Left ventricle myocardium inferior (tissue), 1 donor: ENCODE results near the gene SENP1. TPM values are rescaled to one million over a fixed set of nuclear protein-coding genes. Genes with fewer than 3 reads are reported as not detected.

Experiments
- DNase-seq: peaks from one replicate; pipeline ENCODE4 v3.0.0-alpha.2; 2020
- H3K27ac ChIP-seq: fragments of 200-600 bp; replicated peaks from 2 replicates; pipeline ENCODE4 v1.8.0; 2021
- H3K27me3 ChIP-seq: fragments of 200-600 bp; 2 replicates; pipeline ENCODE4 v1.8.0; 2021; ENCODE audit warnings: low read depth
- H3K36me3 ChIP-seq: fragments of 200-600 bp; 2 replicates; pipeline ENCODE4 v1.8.0; 2021
- H3K4me1 ChIP-seq: fragments of 200-600 bp; 2 replicates; pipeline ENCODE4 v1.8.0; 2021
- H3K4me3 ChIP-seq: fragments of 200-600 bp; 2 replicates; pipeline ENCODE4 v1.8.0; 2021; ENCODE audit warnings: mild to moderate bottlenecking, moderate library complexity
- H3K9me3 ChIP-seq: fragments of 200-600 bp; replicated peaks from 2 replicates; pipeline ENCODE4 v1.8.0; 2021
- CTCF ChIP-seq: fragments of 200-600 bp; IDR thresholded peaks from 2 replicates; pipeline ENCODE4 v1.8.0; 2021; ENCODE audit warnings: antibody characterized with exemption, mild to moderate bottlenecking, borderline replicate concordance
- intact Hi-C: fragments of 100-400 bp; cut with micrococcal nuclease; formaldehyde crosslinking; loops from one replicate; pipeline ENCODE4 v1.11.0; 2022
- total RNA-seq: library from RNA; stranded (reverse); fragmentation: NEBNext Ultra II Directional; extraction: Animal tissue kit (Norgen Biotek cat#: 25700); gene quantifications from one replicate; pipeline ENCODE4 v1.2.1, GENCODE V29; 2021
- donor health status: DM: no; HTN: yes; CAD: no; lungs with severe emphysema.

SENP1 gene
- total RNA-seq, 1 donor from 2014 or later: 5.3 TPM

DNA sequence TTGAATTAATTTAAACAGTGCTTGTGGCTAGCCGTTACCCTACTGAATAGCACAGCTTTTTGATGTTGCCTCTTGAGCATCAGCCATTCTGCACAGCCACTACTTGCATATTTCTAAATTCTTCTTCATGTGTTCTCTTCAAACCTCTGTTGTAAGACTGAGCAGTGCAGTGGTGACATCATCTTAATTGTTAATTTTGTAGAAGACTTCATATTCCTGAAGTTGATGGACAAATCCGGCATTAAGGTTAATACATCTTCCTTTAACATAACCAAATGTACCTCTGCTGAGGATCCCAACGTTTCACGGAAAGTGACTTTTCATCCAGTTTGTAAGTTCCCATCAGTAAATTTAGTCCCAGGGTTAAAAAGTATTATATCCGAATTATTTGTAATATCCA lies 25.6 kb downstream of the SENP1 start:
- Histone ChIP-seq H3K27me3 (no peaks in the 10 kb centered on the region), H3K36me3 (peaks cover 48% of the 10 kb centered on the region), H3K4me1 (peaks cover 4% of the 10 kb centered on the region), H3K4me3 (no peak overlapping the region), H3K27ac (no peak overlapping the region), H3K9me3 (no peaks in the 10 kb centered on the region)
- DNase-seq: no peak
- intact Hi-C loops: loop anchor here (5.0 kb wide), 1 partner anchor 87 kb away; no protein-coding TSS in a partner anchor
- no peak for TF ChIP-seq CTCF

- Histone ChIP-seq H3K27ac (no peak overlapping the region), H3K27me3 (no peaks in the 10 kb centered on the region), H3K36me3 (peaks cover 56% of the 10 kb centered on the region), H3K9me3 (no peaks in the 10 kb centered on the region), H3K4me1 (peaks cover 4% of the 10 kb centered on the region), H3K4me3 (no peak overlapping the region)
- no peak for DNase-seq
- TF ChIP-seq CTCF: no peak
- intact Hi-C loops: no loop called here
Observed at GRCh38 chr12:48078901-48079300, 27.0 kb downstream of the SENP1 start.

DNA sequence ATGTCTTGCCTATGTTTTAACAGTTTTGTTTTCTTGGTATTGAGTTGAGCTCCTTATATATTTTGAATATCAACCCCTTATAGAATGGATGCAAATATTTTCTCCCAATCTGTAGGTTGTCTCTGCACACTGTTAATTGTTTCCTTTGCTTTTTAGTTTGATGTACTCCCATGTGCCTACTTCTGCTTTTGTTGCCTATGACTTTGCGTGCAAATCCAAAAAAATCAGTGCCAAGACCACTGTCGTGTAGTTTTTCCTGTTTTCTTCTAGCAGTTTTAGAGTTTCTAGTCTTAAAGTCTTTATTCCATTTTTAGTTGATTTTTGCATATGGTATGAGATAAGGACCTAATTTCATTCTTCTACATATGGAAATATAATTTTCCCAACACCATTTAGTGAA lies 28.8 kb downstream of the SENP1 start:
- H3K36me3 ChIP-seq: peaks cover 60% of the 10 kb centered on the region
- peaks cover 4% of the 10 kb centered on the region for H3K4me1 ChIP-seq
- DNase-seq: no peak
- TF ChIP-seq CTCF: no peak
- no peak overlapping the region for H3K27ac ChIP-seq
- H3K4me3 ChIP-seq: no peak overlapping the region
- no peaks in the 10 kb centered on the region for H3K27me3 ChIP-seq
- no peaks in the 10 kb centered on the region for H3K9me3 ChIP-seq
- intact Hi-C loops: no loop called here

DNA sequence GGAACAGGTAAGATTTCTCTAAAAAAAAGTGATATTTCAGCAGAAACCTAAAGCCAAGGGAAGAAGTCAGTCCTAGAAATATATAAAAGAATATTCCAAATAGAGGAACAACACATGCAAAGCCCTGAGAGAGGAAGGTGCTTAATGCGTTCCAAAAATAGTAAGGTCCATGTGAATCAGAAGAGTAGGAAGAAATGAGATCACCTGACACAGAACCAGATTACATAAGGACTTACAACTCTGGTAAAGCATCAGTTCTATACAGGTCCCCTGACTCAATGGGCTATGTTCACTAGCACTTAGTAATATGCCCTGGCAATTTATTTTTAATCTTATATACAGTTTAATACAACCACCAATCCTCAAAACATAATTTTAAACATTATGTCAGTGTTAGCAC lies 30.0 kb downstream of the SENP1 start:
- H3K4me1 ChIP-seq: peaks cover 4% of the 10 kb centered on the region
- TF ChIP-seq CTCF: no peak
- H3K27ac ChIP-seq: no peak overlapping the region
- no peaks in the 10 kb centered on the region for H3K27me3 ChIP-seq
- intact Hi-C loops: no loop called here
- no peak for DNase-seq
- no peaks in the 10 kb centered on the region for H3K9me3 ChIP-seq
- peaks cover 62% of the 10 kb centered on the region for H3K36me3 ChIP-seq
- no peak overlapping the region for H3K4me3 ChIP-seq

- Histone ChIP-seq H3K27me3 (no peaks in the 10 kb centered on the region), H3K27ac (no peak overlapping the region), H3K9me3 (no peaks in the 10 kb centered on the region), H3K36me3 (peaks cover 65% of the 10 kb centered on the region), H3K4me3 (no peak overlapping the region), H3K4me1 (peaks cover 4% of the 10 kb centered on the region)
- intact Hi-C loops: no loop called here
- no peak for DNase-seq
- no peak for TF ChIP-seq CTCF
Observed at GRCh38 chr12:48074266-48074665, 31.6 kb downstream of the SENP1 start.

- no peak for DNase-seq
- no peak for TF ChIP-seq CTCF
- intact Hi-C loops: no loop called here
- Histone ChIP-seq H3K27ac (no peak overlapping the region), H3K4me1 (peaks cover 4% of the 10 kb centered on the region), H3K36me3 (peaks cover 78% of the 10 kb centered on the region), H3K27me3 (no peaks in the 10 kb centered on the region), H3K4me3 (no peak overlapping the region), H3K9me3 (no peaks in the 10 kb centered on the region)
Observed at GRCh38 chr12:48072266-48072665, 33.6 kb downstream of the SENP1 start.
